Mesendoderm (in vitro differentiated cells): Measurements from ENCODE around the gene IRX5.

ENCODE experiments used
- DNase-seq: peaks from one replicate; pipeline ENCODE4 v3.0.0; 2013
- H2AK5ac ChIP-seq: 2 replicates; pipeline ENCODE4 v1.6.1; 2013; ENCODE audit warnings: low read length, inconsistent platforms
- H2BK120ac ChIP-seq: 2 replicates; pipeline ENCODE4 v1.6.1; 2013; ENCODE audit warnings: low read depth, mild to moderate bottlenecking, low read length, moderate library complexity, mixed read lengths
- H2BK15ac ChIP-seq: replicated peaks from 2 replicates; pipeline ENCODE4 v1.6.1; 2013; ENCODE audit warnings: low read depth, mild to moderate bottlenecking, moderate library complexity
- H2BK5ac ChIP-seq: 2 replicates; pipeline ENCODE4 v1.6.1; 2013; ENCODE audit warnings: low read length, inconsistent platforms
- H3K18ac ChIP-seq: 2 replicates; pipeline ENCODE4 v1.6.1; 2013; ENCODE audit warnings: mild to moderate bottlenecking, low read length, mixed read lengths
- H3K23ac ChIP-seq: one replicate; pipeline ENCODE4 v1.6.1; 2013; ENCODE audit warnings: low read length
- H3K27ac ChIP-seq: 2 replicates; pipeline ENCODE4 v1.5.1; 2013; ENCODE audit warnings: low read depth, mild to moderate bottlenecking, inconsistent platforms, low read length, moderate library complexity
- H3K27me3 ChIP-seq: 2 replicates; pipeline ENCODE4 v1.6.1; 2013; ENCODE audit warnings: low read length, control low read depth, mild to moderate bottlenecking, inconsistent platforms; ENCODE audit not compliant: insufficient read depth, poor library complexity
- H3K36me3 ChIP-seq: 2 replicates; pipeline ENCODE4 v1.6.1; 2013; ENCODE audit warnings: low read length, inconsistent platforms; ENCODE audit not compliant: control insufficient read depth, insufficient read depth
- H3K4ac ChIP-seq: one replicate; pipeline ENCODE4 v1.6.1; 2013; ENCODE audit warnings: low read depth, mild to moderate bottlenecking, low read length, moderate library complexity
- H3K4me1 ChIP-seq: 2 replicates; pipeline ENCODE4 v1.6.1; 2013; ENCODE audit warnings: low read depth, low read length, inconsistent platforms; ENCODE audit not compliant: control insufficient read depth
- H3K4me2 ChIP-seq: 2 replicates; pipeline ENCODE4 v1.6.1; 2013; ENCODE audit warnings: low read length
- H3K4me3 ChIP-seq: 2 replicates; pipeline ENCODE4 v1.5.1; 2013; ENCODE audit warnings: mild to moderate bottlenecking, low read length
- H3K56ac ChIP-seq: one replicate; pipeline ENCODE4 v1.6.1; 2013; ENCODE audit warnings: low read length
- H3K79me1 ChIP-seq: 2 replicates; pipeline ENCODE4 v1.6.1; 2013; ENCODE audit warnings: low read length, inconsistent platforms
- H3K79me2 ChIP-seq: 2 replicates; pipeline ENCODE4 v1.6.1; 2013; ENCODE audit warnings: mild to moderate bottlenecking, low read length; ENCODE audit not compliant: control insufficient read depth, insufficient read depth
- H3K9ac ChIP-seq: 2 replicates; pipeline ENCODE4 v1.6.1; 2013; ENCODE audit warnings: low read length, inconsistent platforms
- H4K5ac ChIP-seq: one replicate; pipeline ENCODE4 v1.6.1; 2013; ENCODE audit warnings: low read length
- H4K8ac ChIP-seq: one replicate; pipeline ENCODE4 v1.6.1; 2013; ENCODE audit warnings: low read depth, mild to moderate bottlenecking, control low read depth, low read length, moderate library complexity
- WGBS: extraction: QIAGEN DNeasy Blood & Tissue Kit; methylation state at CpG from one replicate; pipeline ENCODE4 v1.1.7; 2013; ENCODE audit warnings: low lambda C conversion rate, missing lambda C conversion rate; ENCODE audit not compliant: insufficient coverage; ENCODE audit errors: extremely low coverage; 5-methylcytosine and 5-hydroxymethylcytosine counted together

IRX5 gene

DNA sequence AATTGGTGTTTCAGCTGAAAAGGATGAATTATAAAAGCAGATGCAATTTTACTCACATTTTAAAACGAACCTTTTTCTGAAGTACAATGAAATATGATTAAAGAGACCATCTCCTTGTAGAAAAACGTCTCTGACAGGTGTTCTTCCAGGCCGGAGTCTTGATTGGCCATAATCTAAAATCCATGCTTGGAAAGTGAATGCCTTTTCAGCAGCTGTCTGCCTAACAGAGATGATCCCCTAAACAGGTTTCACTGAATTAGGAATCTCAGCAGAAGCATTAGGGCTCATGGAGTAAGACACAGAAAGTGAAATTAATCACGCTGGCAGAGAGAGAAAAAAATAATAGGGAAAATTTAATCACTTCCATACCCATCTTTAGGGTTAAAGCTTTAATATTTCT lies 39.3 kb upstream of the IRX5 start:
- no peak overlapping the region for H3K56ac ChIP-seq
- no peak overlapping the region for H4K8ac ChIP-seq
- no peak overlapping the region for H3K23ac ChIP-seq
- no peak for DNase-seq
- H3K18ac ChIP-seq: no peak overlapping the region
- no peak overlapping the region for H2BK120ac ChIP-seq
- H2BK15ac ChIP-seq: no peak overlapping the region
- H3K4me3 ChIP-seq: no peak overlapping the region
- no peak overlapping the region for H4K5ac ChIP-seq
- no peaks in the 10 kb centered on the region for H3K36me3 ChIP-seq
- H3K27me3 ChIP-seq: no peaks in the 10 kb centered on the region
- no peak overlapping the region for H3K4me2 ChIP-seq
- WGBS: no CpG with 5 or more reads among the region's 4 CpGs
- H3K27ac ChIP-seq: no peak overlapping the region
- no peaks in the 10 kb centered on the region for H3K4me1 ChIP-seq
- H3K79me1 ChIP-seq: no peaks in the 10 kb centered on the region
- H3K9ac ChIP-seq: no peak overlapping the region
- H3K79me2 ChIP-seq: no peaks in the 10 kb centered on the region
- no peak overlapping the region for H2AK5ac ChIP-seq
- H2BK5ac ChIP-seq: no peak overlapping the region
- no peak overlapping the region for H3K4ac ChIP-seq

DNA sequence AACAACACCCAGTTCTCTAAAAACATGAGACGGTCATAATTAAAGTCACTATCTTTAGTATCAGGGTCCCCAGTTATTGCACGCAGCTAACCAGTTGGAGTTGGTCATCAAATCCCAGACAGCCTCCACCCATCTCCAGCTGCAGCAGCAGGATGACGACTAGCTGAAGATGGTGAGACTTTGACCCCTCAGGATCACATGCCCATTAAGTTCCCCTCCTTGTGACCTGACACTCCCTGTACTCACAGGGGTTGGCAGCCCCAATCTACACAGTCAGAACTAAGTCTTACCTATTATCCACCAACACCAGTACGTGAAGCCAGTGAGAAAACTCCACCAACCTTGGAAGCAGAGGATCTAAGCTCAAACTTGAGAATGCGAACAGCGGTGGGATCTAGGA lies 37.7 kb upstream of the IRX5 start:
- no peak overlapping the region for H3K27ac ChIP-seq
- H4K5ac ChIP-seq: no peak overlapping the region

DNA sequence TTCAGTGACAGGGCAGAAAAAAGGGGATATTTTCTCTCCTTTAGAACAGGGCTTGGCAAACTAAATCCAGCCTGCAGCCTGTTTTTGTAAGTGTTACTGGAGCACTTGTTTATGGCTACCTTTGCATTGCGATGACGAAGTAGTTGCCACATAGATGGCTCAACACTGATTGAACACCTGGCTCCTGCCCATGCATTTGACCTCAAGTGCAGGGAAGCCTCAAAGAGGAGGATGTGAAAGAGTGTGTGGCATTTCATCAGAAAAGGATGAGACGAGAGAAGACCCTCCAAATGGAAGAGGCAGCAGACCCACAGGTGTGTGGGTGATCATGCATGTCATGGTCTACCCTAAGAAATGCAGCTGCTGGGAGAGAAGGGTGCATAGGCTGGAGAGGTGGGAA lies 32.7 kb upstream of the IRX5 start:
- Histone ChIP-seq H3K27me3 (no peaks in the 10 kb centered on the region), H3K79me2 (no peaks in the 10 kb centered on the region), H3K4me1 (no peaks in the 10 kb centered on the region), H3K23ac (no peak overlapping the region), H3K4ac (no peak overlapping the region), H4K8ac (no peak overlapping the region), H3K4me2 (no peak overlapping the region), H3K36me3 (no peaks in the 10 kb centered on the region), H4K5ac (no peak overlapping the region), H3K18ac (no peak overlapping the region), H2BK15ac (no peak overlapping the region), H3K4me3 (no peak overlapping the region), H3K56ac (no peak overlapping the region), H3K27ac (no peak overlapping the region), H3K79me1 (no peaks in the 10 kb centered on the region), H2BK5ac (no peak overlapping the region), H3K9ac (no peak overlapping the region), H2BK120ac (no peak overlapping the region), H2AK5ac (no peak overlapping the region)
- no CpG with 5 or more reads among the region's 3 CpGs for WGBS
- DNase-seq: no peak

More for the DNA sequence above, 37.7 kb upstream of the IRX5 start:
- no peak overlapping the region for H2BK120ac ChIP-seq
- H2BK5ac ChIP-seq: no peak overlapping the region
- no CpG with 5 or more reads among the region's 6 CpGs for WGBS
- H3K4ac ChIP-seq: no peak overlapping the region
- H3K36me3 ChIP-seq: no peaks in the 10 kb centered on the region
- no peak for DNase-seq
- no peak overlapping the region for H3K9ac ChIP-seq
- H3K79me2 ChIP-seq: no peaks in the 10 kb centered on the region
- H3K56ac ChIP-seq: no peak overlapping the region
- H3K79me1 ChIP-seq: no peaks in the 10 kb centered on the region
- no peak overlapping the region for H2BK15ac ChIP-seq
- H3K23ac ChIP-seq: no peak overlapping the region
- no peaks in the 10 kb centered on the region for H3K4me1 ChIP-seq
- no peak overlapping the region for H2AK5ac ChIP-seq
- no peak overlapping the region for H4K8ac ChIP-seq
- no peak overlapping the region for H3K4me2 ChIP-seq
- H3K4me3 ChIP-seq: no peak overlapping the region
- no peaks in the 10 kb centered on the region for H3K27me3 ChIP-seq
- no peak overlapping the region for H3K18ac ChIP-seq

DNA sequence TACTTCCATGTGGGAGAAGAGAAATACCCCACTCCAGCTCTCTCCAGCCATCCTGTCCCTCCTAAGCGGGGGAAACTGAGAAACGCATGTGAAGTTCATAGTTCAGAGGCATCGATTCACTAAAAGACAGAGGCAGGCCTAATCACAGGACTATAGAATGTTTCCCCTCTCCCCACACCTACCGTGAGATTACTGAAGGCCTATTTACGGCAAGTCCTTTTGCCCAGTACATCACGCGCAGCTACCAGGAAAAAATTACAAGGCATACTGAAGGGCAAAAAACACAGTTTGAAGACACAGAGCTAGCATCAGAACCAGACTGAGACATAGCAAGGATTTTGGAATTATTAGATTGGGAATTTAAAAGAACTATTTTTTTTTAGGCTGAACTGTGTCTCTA lies 29.1 kb upstream of the IRX5 start:
- Histone ChIP-seq H3K18ac (no peak overlapping the region), H3K23ac (no peak overlapping the region), H2BK15ac (no peak overlapping the region), H4K8ac (no peak overlapping the region), H2BK5ac (no peak overlapping the region), H3K4me1 (no peaks in the 10 kb centered on the region), H3K56ac (no peak overlapping the region), H2BK120ac (no peak overlapping the region), H3K27ac (no peak overlapping the region), H3K79me2 (no peaks in the 10 kb centered on the region), H3K27me3 (no peaks in the 10 kb centered on the region), H2AK5ac (no peak overlapping the region), H4K5ac (no peak overlapping the region), H3K79me1 (no peaks in the 10 kb centered on the region), H3K4me3 (no peak overlapping the region), H3K9ac (no peak overlapping the region), H3K4ac (no peak overlapping the region), H3K4me2 (no peak overlapping the region), H3K36me3 (no peaks in the 10 kb centered on the region)
- WGBS: no CpG with 5 or more reads among the region's 7 CpGs
- DNase-seq: no peak

DNA sequence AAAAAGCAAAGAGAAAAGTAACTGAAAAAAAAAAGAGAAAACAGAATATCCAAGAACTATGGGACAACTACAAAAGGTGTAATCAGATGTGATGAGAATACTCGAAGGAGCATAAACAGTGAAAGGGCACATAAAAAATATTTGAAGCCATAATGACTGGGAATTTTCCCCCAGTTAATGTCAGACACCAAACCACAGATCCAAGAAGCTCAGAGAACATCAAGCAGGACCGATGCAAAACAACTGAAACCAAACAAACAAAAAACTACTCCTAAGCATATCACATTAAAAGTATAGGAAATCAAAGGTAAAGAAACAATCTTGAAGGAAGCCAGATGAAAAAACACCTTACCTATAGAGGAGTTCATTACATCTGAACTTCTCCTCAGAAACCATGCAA lies 27.6 kb upstream of the IRX5 start:
- Histone ChIP-seq H3K4ac (no peak overlapping the region), H3K36me3 (no peaks in the 10 kb centered on the region), H3K79me2 (no peaks in the 10 kb centered on the region), H2BK15ac (no peak overlapping the region), H3K23ac (no peak overlapping the region), H3K27ac (no peak overlapping the region), H3K4me3 (no peak overlapping the region), H3K56ac (no peak overlapping the region), H4K8ac (no peak overlapping the region), H3K18ac (no peak overlapping the region), H3K9ac (no peak overlapping the region), H3K79me1 (no peaks in the 10 kb centered on the region), H3K4me1 (no peaks in the 10 kb centered on the region), H2AK5ac (no peak overlapping the region), H3K4me2 (no peak overlapping the region), H3K27me3 (no peaks in the 10 kb centered on the region), H4K5ac (no peak overlapping the region), H2BK5ac (no peak overlapping the region), H2BK120ac (no peak overlapping the region)
- DNase-seq: no peak
- no CpG with 5 or more reads among the region's 2 CpGs for WGBS

DNA sequence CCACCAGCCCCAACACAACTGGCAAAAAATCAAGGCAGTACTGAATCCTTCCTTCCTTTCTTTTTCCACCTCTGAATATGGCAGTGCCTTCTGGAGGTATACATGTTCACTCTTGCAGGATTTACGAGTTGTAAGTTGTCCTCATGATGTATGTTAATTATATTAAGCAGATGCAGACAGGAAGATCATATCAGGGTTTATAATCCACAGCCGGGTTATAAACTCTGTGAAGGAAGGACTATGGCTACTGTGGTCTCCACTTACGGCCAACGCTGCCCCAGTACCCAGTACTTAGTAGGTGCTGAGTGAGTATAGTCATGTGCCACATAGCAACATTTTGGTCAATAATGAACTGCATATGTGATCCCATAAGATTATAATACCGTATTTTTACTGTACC lies 19.6 kb upstream of the IRX5 start:
- Histone ChIP-seq H3K27ac (no peak overlapping the region), H2BK5ac (no peak overlapping the region), H3K18ac (no peak overlapping the region), H3K23ac (no peak overlapping the region), H3K4ac (no peak overlapping the region), H2AK5ac (no peak overlapping the region), H3K79me2 (no peaks in the 10 kb centered on the region), H3K4me1 (no peaks in the 10 kb centered on the region), H4K8ac (no peak overlapping the region), H2BK15ac (no peak overlapping the region), H2BK120ac (no peak overlapping the region), H3K79me1 (no peaks in the 10 kb centered on the region), H3K4me2 (no peak overlapping the region), H4K5ac (no peak overlapping the region), H3K36me3 (no peaks in the 10 kb centered on the region), H3K56ac (no peak overlapping the region), H3K27me3 (no peaks in the 10 kb centered on the region), H3K9ac (no peak overlapping the region), H3K4me3 (no peak overlapping the region)
- DNase-seq: no peak
- no CpG with 5 or more reads among the region's 5 CpGs for WGBS
